Tibial nerve (tissue), 4 donors: Measurements from ENCODE around the gene ELP4. TPM values are rescaled to one million over a fixed set of nuclear protein-coding genes. Genes with fewer than 3 reads are reported as not detected.
"Not testable (repeated sequence)": the region's sequence is repeated elsewhere in the genome, so short reads cannot be mapped to it uniquely, and the experiment has no call there.

ENCODE experiments used
- DNase-seq, 2 donors: peaks; one replicate each; pipeline ENCODE4 v3.0.0-alpha.2; 2019; ENCODE audit warnings: low spot score in 2 of 2
- H3K27ac ChIP-seq, 4 donors: fragments of 200-600 bp; sonication (generic) in 3 of 4; one replicate each; pipeline ENCODE4 v1.5.1; 2017 to 2019; ENCODE audit warnings: mild to moderate bottlenecking in 1 of 4
- H3K27me3 ChIP-seq, 2 donors: fragments of 200-600 bp; sonication (generic) in 1 of 2; one replicate each; pipeline versions ENCODE4 v1.5.1 to v1.6.0; 2017 to 2019
- H3K36me3 ChIP-seq, 3 donors: fragments of 200-600 bp; sonication (generic); one replicate each; pipeline ENCODE4 v1.5.1; 2018 to 2019
- H3K4me1 ChIP-seq, 4 donors: fragments of 200-600 bp; sonication (generic) in 3 of 4; one replicate each; pipeline ENCODE4 v1.5.1; 2017 to 2019
- H3K4me3 ChIP-seq, 4 donors: fragments of 200-600 bp; sonication (generic) in 3 of 4; one replicate each; pipeline ENCODE4 v1.5.1; 2017 to 2019; ENCODE audit warnings: mild to moderate bottlenecking in 1 of 4, moderate library complexity in 1 of 4
- H3K9me3 ChIP-seq, 4 donors: fragments of 200-600 bp; sonication (generic) in 3 of 4; one replicate each; pipeline ENCODE4 v1.5.1; 2017 to 2019
- CTCF ChIP-seq, 5 experiments: fragments of 200-600 bp in 3 of 5; fragments of 450-650 bp in 2 of 5; sonication (generic) in 3 of 5; IDR thresholded peaks; one replicate each; pipeline ENCODE4 v1.5.1; 2016 to 2019; ENCODE audit warnings: antibody characterized with exemption in 5 of 5, mild to moderate bottlenecking in 3 of 5, moderate library complexity in 2 of 5
- EP300 ChIP-seq, 2 donors: sonication (generic); formaldehyde crosslinking; IDR thresholded peaks; one replicate each; pipeline ENCODE4 v1.6.1; 2017; ENCODE audit warnings: antibody characterized with exemption in 2 of 2, mild to moderate bottlenecking in 1 of 2
- POLR2A ChIP-seq, 2 donors: fragments of 450-650 bp; IDR thresholded peaks; one replicate each; pipeline ENCODE4 v1.6.1; 2017; ENCODE audit warnings: antibody characterized with exemption in 2 of 2, mild to moderate bottlenecking in 2 of 2, moderate library complexity in 2 of 2
- WGBS, 2 donors: methylation state at CpG; one replicate each; pipeline ENCODE4 v1.1.5; 2018; 5-methylcytosine and 5-hydroxymethylcytosine counted together
- total RNA-seq, 4 donors: library from RNA; depleted of rRNA; stranded (reverse); fragments of >200 nt; gene quantifications; one replicate each; pipeline ENCODE4 v1.1.0, GENCODE V29; 2016

ELP4 gene
- total RNA-seq, 4 donors from 2014 or later = 19.2 to 32.1 (median 29.7) TPM

- Histone ChIP-seq H3K36me3 (peaks cover 0 to 8% (median 0%) of the 10 kb centered on the region in 3 donors), H3K4me3 (no peak overlapping the region), H3K27ac (no peak overlapping the region), H3K4me1 (no peaks in the 10 kb centered on the region), H3K9me3 (no peaks in the 10 kb centered on the region), H3K27me3 (no peaks in the 10 kb centered on the region)
- no peak for DNase-seq
- WGBS, 2 donors = 97 to 98% methylated on average over 4 of the region's 4 CpGs
- TF ChIP-seq POLR2A (IDR thresholded peaks at IDR 0.05) (no peak), CTCF (IDR thresholded peaks at IDR 0.05) (no peak), EP300 (IDR thresholded peaks at IDR 0.05) (no peak)
These were observed 16.3 kb upstream of the ELP4 start for GRCh38 chr11:31493235-31493634.

GRCh38 chr11:31493762-31494161 lies 15.8 kb upstream of the ELP4 start:
- not testable (repeated sequence) for H3K36me3 ChIP-seq, DNase-seq, H3K4me1 ChIP-seq, H3K4me3 ChIP-seq, H3K27ac ChIP-seq, H3K9me3 ChIP-seq, H3K27me3 ChIP-seq
- WGBS, 2 donors = 97 to 100% methylated on average over 4 of the region's 4 CpGs

- Histone ChIP-seq H3K9me3 (no peaks in the 10 kb centered on the region), H3K4me1 (peaks cover 0 to 4% (median 0%) of the 10 kb centered on the region in 4 donors), H3K27ac (no peak overlapping the region), H3K36me3 (no peaks in the 10 kb centered on the region), H3K4me3 (no peak overlapping the region), H3K27me3 (no peaks in the 10 kb centered on the region)
- TF ChIP-seq EP300 (IDR thresholded peaks at IDR 0.05) (no peak), POLR2A (IDR thresholded peaks at IDR 0.05) (no peak), CTCF (IDR thresholded peaks at IDR 0.05) (no peak)
- DNase-seq = no peak
- WGBS, 2 donors = 77% methylated on average over 3 of the region's 3 CpGs
These were observed 9.9 kb upstream of the ELP4 start for GRCh38 chr11:31499576-31500178.

GRCh38 chr11:31500560-31500959 lies 9.0 kb upstream of the ELP4 start:
- Histone ChIP-seq H3K4me3 (no peak overlapping the region), H3K27ac (no peak overlapping the region), H3K27me3 (no peaks in the 10 kb centered on the region), H3K9me3 (no peaks in the 10 kb centered on the region), H3K4me1 (peaks cover 0 to 4% (median 0%) of the 10 kb centered on the region in 4 donors), H3K36me3 (no peaks in the 10 kb centered on the region)
- TF ChIP-seq CTCF (IDR thresholded peaks at IDR 0.05) (no peak), EP300 (IDR thresholded peaks at IDR 0.05) (no peak), POLR2A (IDR thresholded peaks at IDR 0.05) (no peak)
- WGBS, 2 donors = 78 to 85% methylated on average over 2 of the region's 2 CpGs
- no peak for DNase-seq

GRCh38 chr11:31509051-31509428 lies 527 bp upstream of the ELP4 start:
- no peaks in the 10 kb centered on the region for H3K27me3 ChIP-seq
- TF ChIP-seq CTCF (IDR thresholded peaks at IDR 0.05) (no peak), EP300 (IDR thresholded peaks at IDR 0.05) (no peak)
- peak overlapping the region; percentile 64 to 98 (median 84) for H3K4me3 ChIP-seq
- H3K9me3 ChIP-seq = no peaks in the 10 kb centered on the region
- H3K36me3 ChIP-seq = no peaks in the 10 kb centered on the region
- peak overlapping the region; percentile 83 to 89 (median 88) for H3K27ac ChIP-seq
- DNase-seq = no peak
- H3K4me1 ChIP-seq = peaks cover 0 to 33% (median 7%) of the 10 kb centered on the region in 4 donors
- 1 to 3% methylated on average over 8 of the region's 8 CpGs for WGBS, 2 donors

GRCh38 chr11:31512117-31512516 lies 2.5 kb downstream of the ELP4 start:
- no peak overlapping the region for H3K27ac ChIP-seq
- no peaks in the 10 kb centered on the region for H3K9me3 ChIP-seq
- no peak for DNase-seq
- H3K36me3 ChIP-seq = no peaks in the 10 kb centered on the region
- TF ChIP-seq POLR2A (IDR thresholded peaks at IDR 0.05) (no peak), CTCF (IDR thresholded peaks at IDR 0.05) (no peak), EP300 (IDR thresholded peaks at IDR 0.05) (no peak)
- no peak overlapping the region for H3K4me3 ChIP-seq
- H3K27me3 ChIP-seq = no peaks in the 10 kb centered on the region
- WGBS, 2 donors = 87 to 95% methylated on average over 6 of the region's 6 CpGs
- peaks cover 0 to 33% (median 7%) of the 10 kb centered on the region in 4 donors for H3K4me1 ChIP-seq
